B cell (primary cell): ENCODE measurements around the gene CHD1L. TPM values are rescaled to one million over a fixed set of nuclear protein-coding genes. Genes with fewer than 3 reads are reported as not detected.

ENCODE experiments used
- ATAC-seq: fragments of 200-7000 bp; cut with Tn5 transposase; one replicate; pipeline ENCODE4 v1.10.0; 2021; ENCODE audit warnings: low read depth, mild to moderate bottlenecking, moderate number of reproducible peaks, moderate library complexity
- CTCF ChIA-PET: fragments of 350-600 bp; sonication (Branson Sonifier 250); formaldehyde crosslinking; loops from one replicate; lab custom pipeline; 2021; ENCODE audit warnings: antibody characterized with exemption, inconsistent platforms; lab: Charles Lee
- POLR2A ChIA-PET: fragments of 350-600 bp; sonication (Branson Sonifier 250); formaldehyde crosslinking; loops from one replicate; lab custom pipeline; 2021; ENCODE audit warnings: antibody characterized with exemption; lab: Charles Lee
- DNase-seq: peaks from one replicate; pipeline ENCODE4 v3.0.0; 2013
- H2AFZ ChIP-seq: 2 replicates; pipeline ENCODE4 v1.6.1; 2012; ENCODE audit warnings: mild to moderate bottlenecking, low read depth, low read length; ENCODE audit not compliant: insufficient read depth, poor library complexity, severe bottlenecking
- H3K27ac ChIP-seq, 2 donors: 1 replicate in 1 of 2; 2 replicates in 1 of 2; pipeline ENCODE4 v1.5.1; 2012 to 2013; ENCODE audit warnings: low read length in 2 of 2, mild to moderate bottlenecking in 2 of 2, moderate library complexity in 1 of 2
- H3K27me3 ChIP-seq, 4 experiments: fragments of 200-600 bp in 1 of 4; sonication (generic) in 1 of 4; replicated peaks in 1 of 4; 1 replicate in 2 of 4; 2 replicates in 2 of 4; pipeline versions ENCODE4 v1.6.1 to v1.7.0; 2013 to 2016; ENCODE audit warnings: low read length in 3 of 4, mild to moderate bottlenecking in 2 of 4, mixed read lengths in 1 of 4, moderate library complexity in 1 of 4; ENCODE audit not compliant: insufficient read depth in 4 of 4, control insufficient read depth in 3 of 4; ENCODE audit errors: control extremely low read depth in 1 of 4
- H3K36me3 ChIP-seq, 2 experiments: replicated peaks in 1 of 2; 1 replicate in 1 of 2; 2 replicates in 1 of 2; pipeline versions ENCODE4 v1.6.1 to v1.7.1; 2013; ENCODE audit warnings: low read length in 1 of 2; ENCODE audit not compliant: insufficient read depth in 2 of 2, control insufficient read depth in 1 of 2; ENCODE audit errors: control extremely low read depth in 1 of 2, extremely low read depth in 1 of 2
- H3K4me1 ChIP-seq, 2 donors: fragments of 200-600 bp in 1 of 2; sonication (generic) in 1 of 2; 1 replicate in 1 of 2; 2 replicates in 1 of 2; pipeline versions ENCODE4 v1.5.1 to v1.6.1; 2013 to 2017; ENCODE audit warnings: low read length in 2 of 2; ENCODE audit not compliant: control insufficient read depth in 2 of 2, insufficient read depth in 2 of 2
- H3K4me2 ChIP-seq: replicated peaks from 2 replicates; pipeline ENCODE3; 2012; ENCODE audit warnings: mild to moderate bottlenecking, low read depth, low read length; ENCODE audit not compliant: poor library complexity, severe bottlenecking
- H3K4me3 ChIP-seq, 5 experiments: fragments of 200-600 bp in 1 of 5; sonication (generic) in 1 of 5; 1 replicate in 3 of 5; 2 replicates in 2 of 5; pipeline versions ENCODE4 v1.5.1 to v1.7.0; 2011 to 2016; ENCODE audit warnings: low read length in 4 of 5, mild to moderate bottlenecking in 4 of 5, low read depth in 2 of 5, control low read depth in 1 of 5, moderate library complexity in 1 of 5; ENCODE audit not compliant: insufficient read depth in 1 of 5; ENCODE audit errors: control extremely low read depth in 1 of 5, extremely low read depth in 1 of 5
- H3K79me2 ChIP-seq: fragments of 200-600 bp; sonication (generic); one replicate; pipeline ENCODE4 v1.6.0; 2016; ENCODE audit warnings: low read length; ENCODE audit not compliant: control insufficient read depth, insufficient read depth
- H3K9ac ChIP-seq: fragments of 200-600 bp; sonication (generic); 2 replicates; pipeline ENCODE4 v1.6.1; 2017; ENCODE audit warnings: mild to moderate bottlenecking, low read length, moderate library complexity
- H3K9me3 ChIP-seq, 3 donors: one replicate each; pipeline versions ENCODE4 v1.6.1 to v1.7.1; 2013; ENCODE audit warnings: low read length in 2 of 3; ENCODE audit not compliant: control insufficient read depth in 2 of 3, insufficient read depth in 1 of 3; ENCODE audit errors: control extremely low read depth in 1 of 3
- H4K20me1 ChIP-seq: 2 replicates; pipeline ENCODE4 v1.6.0; 2012; ENCODE audit warnings: mild to moderate bottlenecking, low read length; ENCODE audit not compliant: insufficient read depth, control insufficient read depth, poor library complexity, severe bottlenecking
- H3K27ac Mint-ChIP-seq: one replicate; pipeline ENCODE4 v1.8.0; 2021; ENCODE audit warnings: mixed read lengths
- H3K27me3 Mint-ChIP-seq: one replicate; pipeline ENCODE4 v1.8.0; 2021; ENCODE audit warnings: mixed read lengths
- H3K4me1 Mint-ChIP-seq: one replicate; pipeline ENCODE4 v1.8.0; 2021; ENCODE audit warnings: mixed read lengths
- H3K4me3 Mint-ChIP-seq: one replicate; pipeline ENCODE4 v1.8.0; 2021; ENCODE audit warnings: mixed read lengths
- H3K9me3 Mint-ChIP-seq: one replicate; pipeline ENCODE4 v1.8.0; 2022; ENCODE audit warnings: mixed read lengths; ENCODE audit not compliant: insufficient read depth
- EZH2 ChIP-seq: IDR thresholded peaks from 2 replicates; pipeline ENCODE4 v1.6.1; 2012; ENCODE audit warnings: borderline replicate concordance, low read depth, mild to moderate bottlenecking, moderate library complexity, low read length; ENCODE audit not compliant: insufficient read depth, poor library complexity, severe bottlenecking
- WGBS: methylation state at CpG from one replicate; pipeline ENCODE4 v1.1.5; 2013; ENCODE audit warnings: missing lambda C conversion rate; ENCODE audit not compliant: insufficient coverage; 5-methylcytosine and 5-hydroxymethylcytosine counted together
- intact Hi-C: fragments of 100-400 bp; cut with micrococcal nuclease; formaldehyde crosslinking; loops from one replicate; pipeline ENCODE4 v1.10.0; 2022
- polyA plus RNA-seq: library from polyadenylated mRNA; depleted of rRNA; stranded (reverse); fragments of >200 nt; gene quantifications from 2 replicates; pipeline ENCODE4 v1.2.3, GENCODE V29; 2012
- total RNA-seq, 2 donors: library from RNA; stranded (reverse); fragments of 120-200 nt in 1 of 2; gene quantifications; 1 replicate in 1 of 2; 2 replicates in 1 of 2; pipeline versions ENCODE4 v1.2.3 to v1.2.4, GENCODE V29; 2013 to 2022
- TF ChIP-seq, protein P1 (sequence below): fragments of 200-600 bp; IDR thresholded peaks from one replicate; pipeline ENCODE4 v1.8.0; 2022; ENCODE audit warnings: antibody characterized with exemption, mild to moderate bottlenecking

CHD1L gene
- total and polyA plus RNA-seq, 2 donors (not counting 1 experiment from before 2014, with no cell fraction given), result 32.4 to 54.6 TPM

- Mint-ChIP-seq H3K4me1 (peaks cover 27% of the 10 kb centered on the region), H3K27me3 (no peaks in the 10 kb centered on the region), H3K9me3 (no peaks in the 10 kb centered on the region), H3K4me3 (peak overlapping the region; percentile 57), H3K27ac (peak overlapping the region; percentile 43)
- ChIA-PET CTCF (no interaction called here), POLR2A (no interaction called here)
- H3K4me3 ChIP-seq, result no peak overlapping the region
- H3K79me2 ChIP-seq, result peaks cover 11% of the 10 kb centered on the region
- peaks cover 0 to 2% of the 10 kb centered on the region in 2 experiments for H3K36me3 ChIP-seq
- TF ChIP-seq, protein P1, sequence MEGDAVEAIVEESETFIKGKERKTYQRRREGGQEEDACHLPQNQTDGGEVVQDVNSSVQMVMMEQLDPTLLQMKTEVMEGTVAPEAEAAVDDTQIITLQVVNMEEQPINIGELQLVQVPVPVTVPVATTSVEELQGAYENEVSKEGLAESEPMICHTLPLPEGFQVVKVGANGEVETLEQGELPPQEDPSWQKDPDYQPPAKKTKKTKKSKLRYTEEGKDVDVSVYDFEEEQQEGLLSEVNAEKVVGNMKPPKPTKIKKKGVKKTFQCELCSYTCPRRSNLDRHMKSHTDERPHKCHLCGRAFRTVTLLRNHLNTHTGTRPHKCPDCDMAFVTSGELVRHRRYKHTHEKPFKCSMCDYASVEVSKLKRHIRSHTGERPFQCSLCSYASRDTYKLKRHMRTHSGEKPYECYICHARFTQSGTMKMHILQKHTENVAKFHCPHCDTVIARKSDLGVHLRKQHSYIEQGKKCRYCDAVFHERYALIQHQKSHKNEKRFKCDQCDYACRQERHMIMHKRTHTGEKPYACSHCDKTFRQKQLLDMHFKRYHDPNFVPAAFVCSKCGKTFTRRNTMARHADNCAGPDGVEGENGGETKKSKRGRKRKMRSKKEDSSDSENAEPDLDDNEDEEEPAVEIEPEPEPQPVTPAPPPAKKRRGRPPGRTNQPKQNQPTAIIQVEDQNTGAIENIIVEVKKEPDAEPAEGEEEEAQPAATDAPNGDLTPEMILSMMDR, result no peak
- no peak for TF ChIP-seq EZH2
- no peaks in the 10 kb centered on the region for H3K27me3 ChIP-seq
- WGBS, result 2% methylated on average over 3 of the region's 7 CpGs
- peak overlapping the region; percentile 29 for H3K4me2 ChIP-seq
- intact Hi-C loops, result no loop called here
- H2AFZ ChIP-seq, result no peak overlapping the region
- no peak overlapping the region for H3K27ac ChIP-seq
- no peak overlapping the region for H3K9ac ChIP-seq
- no peaks in the 10 kb centered on the region for H4K20me1 ChIP-seq
- H3K9me3 ChIP-seq, result no peaks in the 10 kb centered on the region
- no peak for DNase-seq
- peak; percentile 39 for ATAC-seq
- peaks cover 11 to 24% of the 10 kb centered on the region in 2 donors for H3K4me1 ChIP-seq
Measured at GRCh38 chr1:147214325-147214724, 28.2 kb upstream of the CHD1L start.

DNA sequence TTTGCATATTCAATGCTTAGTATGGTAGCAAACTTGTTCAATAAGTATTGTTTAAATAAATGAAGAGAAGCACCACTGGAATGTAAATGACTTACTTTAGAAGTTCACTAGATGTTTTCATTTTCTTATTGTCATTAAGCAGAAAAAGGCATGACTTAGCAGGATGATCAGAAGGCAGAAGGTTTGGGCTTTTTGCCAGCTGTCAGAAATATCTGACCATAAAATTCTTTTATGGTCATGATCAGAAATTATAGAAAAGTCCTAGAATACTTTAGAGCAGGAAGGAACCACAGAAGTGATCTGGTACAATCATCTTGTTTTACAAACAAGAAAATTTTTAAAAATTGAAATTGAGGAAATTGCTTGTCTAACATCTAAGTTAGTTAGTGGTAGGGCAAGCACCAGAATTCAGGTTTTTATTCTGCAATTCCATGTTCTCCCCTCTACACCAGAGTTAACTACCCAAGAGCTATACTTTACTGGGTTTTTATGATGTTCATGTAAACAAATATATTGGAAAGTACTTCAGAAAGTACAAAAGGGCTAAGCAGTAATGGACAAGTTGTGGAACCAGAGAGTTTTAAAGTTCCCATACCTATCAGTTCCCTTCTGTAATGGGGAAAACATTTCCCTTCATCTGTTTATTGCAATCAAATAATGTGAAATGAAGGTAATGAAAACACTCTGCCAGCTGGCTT, 27.5 kb upstream of the CHD1L start:
- Histone ChIP-seq H3K4me3 (no peak overlapping the region), H3K9ac (no peak overlapping the region), H3K27me3 (no peaks in the 10 kb centered on the region), H3K36me3 (peaks cover 0 to 2% of the 10 kb centered on the region in 2 experiments), H3K27ac (no peak overlapping the region), H3K4me1 (peaks cover 11 to 24% of the 10 kb centered on the region in 2 donors), H2AFZ (no peak overlapping the region), H3K4me2 (peak overlapping the region; percentile 29), H3K79me2 (peaks cover 11% of the 10 kb centered on the region), H4K20me1 (no peaks in the 10 kb centered on the region), H3K9me3 (no peaks in the 10 kb centered on the region)
- no peak overlapping the region for H3K4me3 Mint-ChIP-seq
- no peak for DNase-seq
- intact Hi-C loops, result no loop called here
- H3K9me3 Mint-ChIP-seq, result no peaks in the 10 kb centered on the region
- H3K27me3 Mint-ChIP-seq, result no peaks in the 10 kb centered on the region
- H3K4me1 Mint-ChIP-seq, result peaks cover 27% of the 10 kb centered on the region
- CTCF ChIA-PET, result no interaction called here
- H3K27ac Mint-ChIP-seq, result no peak overlapping the region
- TF ChIP-seq, protein P1, result no peak
- TF ChIP-seq EZH2, result no peak
- no peak for ATAC-seq
- POLR2A ChIA-PET, result no interaction called here
